Activated CD4-positive, alpha-beta T cell treated with anti-CD3 and anti-CD28 coated beads for 1 hour (primary cell): Measurements from ENCODE around the gene TAF12.
"Not testable (repeated sequence)": the region's sequence is repeated elsewhere in the genome, so short reads cannot be mapped to it uniquely, and the experiment has no call there.

ENCODE experiments used
- DNase-seq: peaks from one replicate; pipeline ENCODE4 v3.0.0-alpha.2; 2020

Gene TAF12

GRCh38 chr1:28580722-28581530 is 61.9 kb downstream of the TAF12 start:
- peak; percentile 39 for DNase-seq

DNA sequence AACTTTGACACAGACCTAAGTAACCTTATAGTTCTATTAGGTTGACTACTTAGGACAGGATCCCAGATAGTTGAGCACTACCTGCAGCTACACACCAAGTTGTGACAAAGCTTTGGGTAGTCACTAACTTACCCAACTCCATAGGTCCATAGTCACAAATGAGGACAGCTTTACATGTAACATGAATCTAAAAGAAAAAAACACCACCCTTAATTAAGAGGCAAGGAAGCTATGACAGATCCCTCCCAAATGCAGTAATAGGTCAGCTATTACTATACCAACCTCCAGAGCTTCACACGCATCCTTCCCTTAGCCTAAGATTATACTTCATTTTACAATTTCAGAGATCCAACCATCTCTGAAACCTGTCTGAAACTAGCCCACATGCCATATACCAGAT is 63.5 kb downstream of the TAF12 start:
- DNase-seq = no peak

DNA sequence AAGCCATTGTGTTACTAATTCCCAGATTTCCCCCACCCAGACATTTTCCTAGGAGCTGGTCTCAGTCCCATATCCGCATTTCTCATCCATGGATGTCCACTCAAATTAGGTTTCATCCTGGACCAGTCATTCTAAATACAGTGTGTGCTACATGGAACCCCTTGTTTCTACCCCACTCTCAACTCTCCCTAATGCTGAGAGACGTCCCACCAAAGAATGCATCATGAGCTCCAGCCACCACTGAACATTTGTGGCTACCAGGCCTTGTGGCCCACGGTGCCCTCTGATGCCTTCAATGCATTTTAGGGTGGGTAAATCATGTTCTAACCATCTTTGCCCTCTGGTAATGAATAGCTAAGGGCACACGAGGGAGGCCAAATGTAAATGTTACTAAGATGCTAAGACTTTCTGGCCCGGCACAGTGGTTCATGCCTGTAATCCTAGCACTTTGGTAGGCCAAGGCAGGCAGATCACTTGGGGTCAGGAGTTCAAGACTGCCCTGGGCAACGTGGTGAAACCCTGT is 64.1 kb downstream of the TAF12 start:
- no peak for DNase-seq

GRCh38 chr1:28577738-28578536 is 64.9 kb downstream of the TAF12 start:
- DNase-seq = no peak

DNA sequence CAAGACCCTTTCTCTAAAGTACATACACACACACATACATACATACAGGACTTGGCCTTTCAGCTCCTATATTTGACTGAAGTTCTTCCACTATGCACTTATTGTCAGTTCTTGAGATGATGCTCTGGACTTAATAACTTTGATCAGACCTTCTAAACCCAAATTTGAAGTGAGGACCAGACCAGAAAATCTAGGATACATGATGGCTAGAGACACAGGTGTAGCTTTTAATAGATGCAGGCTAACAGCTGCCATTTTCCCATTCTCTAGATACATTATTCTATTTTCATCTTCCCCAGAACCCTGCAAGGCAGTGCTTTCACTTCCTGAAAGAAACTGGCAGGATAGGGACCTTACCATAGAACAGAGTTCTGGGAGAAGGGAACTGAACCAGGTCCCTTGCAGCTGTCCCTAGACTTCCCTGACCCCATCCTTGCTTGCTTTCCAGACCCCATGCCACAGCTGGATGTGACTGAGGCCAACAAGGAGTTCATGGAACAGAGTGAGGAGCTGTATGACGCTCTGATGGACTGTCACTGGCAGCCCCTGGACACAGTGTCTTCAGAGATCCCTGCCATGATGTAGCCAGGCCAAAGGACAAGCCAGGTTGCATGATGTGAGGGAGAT is 65.7 kb downstream of the TAF12 start:
- no peak for DNase-seq

- no peak for DNase-seq
Observed at GRCh38 chr1:28573564-28573963, 69.3 kb downstream of the TAF12 start.

- not testable (repeated sequence) for DNase-seq
Observed at GRCh38 chr1:28572891-28573290, 70.0 kb downstream of the TAF12 start.

DNA sequence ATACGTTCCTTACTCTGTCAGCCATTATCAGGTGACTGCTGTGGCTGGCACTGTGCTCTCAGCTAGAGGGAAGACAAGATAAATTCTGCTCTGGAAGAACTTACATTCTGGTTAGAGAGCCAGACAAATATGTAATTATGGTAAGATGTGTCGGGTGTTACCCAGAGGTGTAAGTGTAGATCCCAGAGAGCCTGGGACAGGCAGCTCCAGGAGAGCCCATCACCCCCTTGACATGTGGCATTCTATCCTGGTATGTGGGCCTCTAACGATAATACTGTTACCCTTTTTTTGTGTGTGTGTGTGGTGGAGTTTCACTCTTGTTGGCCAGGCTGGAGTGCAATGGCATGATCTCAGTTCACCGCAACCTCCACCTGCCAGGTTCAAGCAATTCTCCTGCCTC is 71.0 kb downstream of the TAF12 start:
- DNase-seq = no peak

DNA sequence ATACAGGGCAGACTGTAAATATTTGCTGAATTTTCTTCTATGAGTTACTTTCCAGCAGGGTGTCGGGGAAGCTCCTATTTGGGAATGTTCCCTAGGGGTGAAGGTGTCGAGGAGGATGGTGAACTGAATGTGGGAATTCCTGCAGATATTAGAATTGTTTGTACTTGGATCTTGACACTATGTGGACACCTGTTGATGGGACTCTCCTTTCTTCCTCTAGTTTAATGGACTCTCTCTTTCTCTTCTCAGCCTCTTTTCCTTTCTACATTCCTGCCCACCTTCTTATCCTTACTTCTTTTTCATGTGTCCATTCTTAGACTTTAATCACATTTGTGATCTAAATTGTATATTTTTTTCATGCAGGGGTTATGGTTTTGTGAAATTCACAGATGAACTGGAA is 75.9 kb downstream of the TAF12 start:
- DNase-seq = no peak

DNA sequence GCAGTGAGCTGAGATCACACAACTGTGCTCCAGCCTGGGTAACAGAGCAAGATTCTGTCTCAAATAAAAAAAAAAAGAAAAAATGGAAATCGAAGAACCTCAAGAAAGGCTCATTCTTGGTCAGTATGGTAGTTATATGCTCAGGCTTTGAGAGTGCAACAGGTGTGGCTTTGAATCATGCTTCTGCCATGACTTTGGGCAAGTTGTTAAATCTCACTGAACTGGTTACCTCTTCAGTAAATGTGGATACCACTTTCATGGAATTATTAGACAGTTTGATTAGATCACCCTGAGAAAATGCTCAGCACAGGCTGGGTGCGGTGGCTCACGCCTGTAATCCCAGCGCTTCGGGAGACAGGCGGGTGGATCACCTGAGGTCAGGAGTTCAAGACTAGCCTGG is 77.1 kb downstream of the TAF12 start:
- DNase-seq = no peak

GRCh38 chr1:28565040-28565439 is 77.8 kb downstream of the TAF12 start:
- DNase-seq = no peak

DNA sequence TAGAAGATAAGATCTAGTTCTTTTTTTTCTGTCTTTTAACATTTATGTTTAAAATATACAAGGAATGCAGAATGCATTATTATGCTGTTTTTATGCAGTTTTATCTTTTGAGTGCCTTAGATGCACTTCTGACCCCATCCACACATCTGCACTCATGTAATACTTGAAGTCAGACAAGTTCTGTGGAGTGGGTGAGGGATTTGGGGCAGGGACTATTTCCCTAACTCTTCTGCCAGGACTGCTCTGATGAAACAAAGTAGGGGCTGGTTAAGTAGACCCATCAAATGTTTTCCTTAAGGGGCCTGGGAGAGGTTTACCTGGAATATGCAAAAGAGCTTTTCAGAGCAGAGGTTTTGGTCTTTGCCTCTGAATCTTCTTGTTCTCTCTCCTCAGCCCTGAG is 78.6 kb downstream of the TAF12 start:
- no peak for DNase-seq

DNA sequence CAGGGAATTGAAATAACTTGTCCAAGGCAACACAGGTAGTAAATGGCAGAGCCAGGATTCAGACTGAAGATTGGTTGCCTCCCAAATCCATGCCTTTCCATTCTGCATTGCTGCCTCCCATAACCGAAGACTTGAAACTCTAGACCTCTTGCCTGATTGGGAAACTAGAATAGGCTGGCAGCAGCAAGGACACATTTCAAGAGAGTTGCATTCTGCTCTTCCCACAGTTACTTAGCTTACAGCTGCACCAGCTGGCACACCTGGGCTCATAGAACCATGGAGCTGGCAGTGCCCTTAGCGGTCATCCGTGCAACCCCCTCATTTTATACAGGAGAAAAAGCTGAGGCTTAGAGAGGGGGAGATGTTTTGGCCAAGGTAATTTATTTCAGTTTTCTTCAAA is 82.0 kb downstream of the TAF12 start:
- DNase-seq = no peak
